ENCODE measurements around the gene GCN1.

The GCN1 gene

GRCh38 chr12:120157678-120158077, 36.8 kb downstream of the GCN1 start:
- Mint-ChIP-seq H3K4me1 (no peaks in the 10 kb centered on the region), H3K36me3 (peaks cover 16% of the 10 kb centered on the region), H3K4me3 (no peak overlapping the region), H3K27me3 (no peaks in the 10 kb centered on the region), H3K9me3 (no peaks in the 10 kb centered on the region), H3K27ac (no peak overlapping the region)

- no peaks in the 10 kb centered on the region for H3K9me3 Mint-ChIP-seq
- H3K36me3 Mint-ChIP-seq = peaks cover 13% of the 10 kb centered on the region
- H3K27me3 Mint-ChIP-seq = no peaks in the 10 kb centered on the region
- no peak overlapping the region for H3K27ac Mint-ChIP-seq
- no peak overlapping the region for H3K4me3 Mint-ChIP-seq
- H3K4me1 Mint-ChIP-seq = no peaks in the 10 kb centered on the region
These were observed 37.9 kb downstream of the GCN1 start for GRCh38 chr12:120156315-120157259.

- Mint-ChIP-seq H3K27ac (no peak overlapping the region), H3K9me3 (no peaks in the 10 kb centered on the region), H3K36me3 (peaks cover 7% of the 10 kb centered on the region), H3K4me3 (no peak overlapping the region), H3K27me3 (no peaks in the 10 kb centered on the region), H3K4me1 (no peaks in the 10 kb centered on the region)
These were observed 39.4 kb downstream of the GCN1 start for GRCh38 chr12:120155072-120155471.

GRCh38 chr12:120150919-120151525, 43.5 kb downstream of the GCN1 start:
- H3K27ac Mint-ChIP-seq = no peak overlapping the region
- peaks cover 6% of the 10 kb centered on the region for H3K36me3 Mint-ChIP-seq
- no peaks in the 10 kb centered on the region for H3K27me3 Mint-ChIP-seq
- H3K9me3 Mint-ChIP-seq = no peaks in the 10 kb centered on the region
- no peak overlapping the region for H3K4me3 Mint-ChIP-seq
- H3K4me1 Mint-ChIP-seq = no peaks in the 10 kb centered on the region

GRCh38 chr12:120148011-120148410, 46.5 kb downstream of the GCN1 start:
- Mint-ChIP-seq H3K27ac (no peak overlapping the region), H3K36me3 (peaks cover 6% of the 10 kb centered on the region), H3K27me3 (no peaks in the 10 kb centered on the region), H3K9me3 (no peaks in the 10 kb centered on the region), H3K4me1 (no peaks in the 10 kb centered on the region), H3K4me3 (no peak overlapping the region)

- Mint-ChIP-seq H3K4me1 (no peaks in the 10 kb centered on the region), H3K27me3 (no peaks in the 10 kb centered on the region), H3K27ac (peak overlapping the region; percentile 30), H3K4me3 (no peak overlapping the region), H3K36me3 (peaks cover 17% of the 10 kb centered on the region), H3K9me3 (no peaks in the 10 kb centered on the region)
These were observed 49.4 kb downstream of the GCN1 start for GRCh38 chr12:120145164-120145563.

- Mint-ChIP-seq H3K4me3 (no peak overlapping the region), H3K4me1 (no peaks in the 10 kb centered on the region), H3K27ac (no peak overlapping the region), H3K27me3 (no peaks in the 10 kb centered on the region), H3K36me3 (peaks cover 21% of the 10 kb centered on the region), H3K9me3 (no peaks in the 10 kb centered on the region)
These were observed 50.3 kb downstream of the GCN1 start for GRCh38 chr12:120144215-120144614.

GRCh38 chr12:120142231-120142877, 52.2 kb downstream of the GCN1 start:
- H3K4me1 Mint-ChIP-seq = no peaks in the 10 kb centered on the region
- no peaks in the 10 kb centered on the region for H3K27me3 Mint-ChIP-seq
- H3K4me3 Mint-ChIP-seq = no peak overlapping the region
- H3K36me3 Mint-ChIP-seq = peaks cover 18% of the 10 kb centered on the region
- H3K27ac Mint-ChIP-seq = no peak overlapping the region
- no peaks in the 10 kb centered on the region for H3K9me3 Mint-ChIP-seq

- Mint-ChIP-seq H3K4me1 (no peaks in the 10 kb centered on the region), H3K36me3 (peaks cover 18% of the 10 kb centered on the region)
These were observed 53.2 kb downstream of the GCN1 start for GRCh38 chr12:120141336-120141735.

GRCh38 chr12:120140603-120141002, 53.9 kb downstream of the GCN1 start:
- no peaks in the 10 kb centered on the region for H3K27me3 Mint-ChIP-seq
- H3K4me1 Mint-ChIP-seq = no peaks in the 10 kb centered on the region
- peak overlapping the region; percentile 68 for H3K27ac Mint-ChIP-seq
- peaks cover 18% of the 10 kb centered on the region for H3K36me3 Mint-ChIP-seq
- no peak overlapping the region for H3K4me3 Mint-ChIP-seq
- H3K9me3 Mint-ChIP-seq = no peaks in the 10 kb centered on the region

More at GRCh38 chr12:120141336-120141735, 53.2 kb downstream of the GCN1 start:
- H3K9me3 Mint-ChIP-seq = no peaks in the 10 kb centered on the region
- H3K27ac Mint-ChIP-seq = no peak overlapping the region
- H3K4me3 Mint-ChIP-seq = no peak overlapping the region
- H3K27me3 Mint-ChIP-seq = no peaks in the 10 kb centered on the region

- H3K36me3 Mint-ChIP-seq = peaks cover 18% of the 10 kb centered on the region
- no peak overlapping the region for H3K27ac Mint-ChIP-seq
- H3K4me3 Mint-ChIP-seq = no peak overlapping the region
- H3K9me3 Mint-ChIP-seq = no peaks in the 10 kb centered on the region
- no peaks in the 10 kb centered on the region for H3K27me3 Mint-ChIP-seq
- no peaks in the 10 kb centered on the region for H3K4me1 Mint-ChIP-seq
These were observed 54.6 kb downstream of the GCN1 start for GRCh38 chr12:120139958-120140357.

- Mint-ChIP-seq H3K36me3 (peaks cover 18% of the 10 kb centered on the region), H3K27me3 (no peaks in the 10 kb centered on the region), H3K27ac (no peak overlapping the region), H3K9me3 (no peaks in the 10 kb centered on the region), H3K4me1 (no peaks in the 10 kb centered on the region), H3K4me3 (no peak overlapping the region)
These were observed 56.1 kb downstream of the GCN1 start for GRCh38 chr12:120138366-120138765.

GRCh38 chr12:120137833-120138232, 56.7 kb downstream of the GCN1 start:
- Mint-ChIP-seq H3K9me3 (no peaks in the 10 kb centered on the region), H3K27ac (no peak overlapping the region), H3K4me3 (no peak overlapping the region), H3K4me1 (no peaks in the 10 kb centered on the region), H3K36me3 (peaks cover 18% of the 10 kb centered on the region), H3K27me3 (no peaks in the 10 kb centered on the region)

- Mint-ChIP-seq H3K27ac (no peak overlapping the region), H3K36me3 (peaks cover 18% of the 10 kb centered on the region), H3K9me3 (no peaks in the 10 kb centered on the region), H3K4me3 (no peak overlapping the region), H3K27me3 (no peaks in the 10 kb centered on the region), H3K4me1 (no peaks in the 10 kb centered on the region)
These were observed 58.3 kb downstream of the GCN1 start for GRCh38 chr12:120136093-120136770.

- no peak overlapping the region for H3K27ac Mint-ChIP-seq
- H3K4me1 Mint-ChIP-seq = no peaks in the 10 kb centered on the region
- peaks cover 12% of the 10 kb centered on the region for H3K36me3 Mint-ChIP-seq
- no peaks in the 10 kb centered on the region for H3K27me3 Mint-ChIP-seq
- H3K9me3 Mint-ChIP-seq = no peaks in the 10 kb centered on the region
- no peak overlapping the region for H3K4me3 Mint-ChIP-seq
These were observed 60.1 kb downstream of the GCN1 start for GRCh38 chr12:120134307-120134980.

All from activated naive CD4-positive, alpha-beta T cell treated with anti-CD3 and anti-CD28 coated beads, Interleukin-2, amount 50 U/mL, for 24 hours (primary cell).